ENCODE measurements around the gene LAMB1.

DNA sequence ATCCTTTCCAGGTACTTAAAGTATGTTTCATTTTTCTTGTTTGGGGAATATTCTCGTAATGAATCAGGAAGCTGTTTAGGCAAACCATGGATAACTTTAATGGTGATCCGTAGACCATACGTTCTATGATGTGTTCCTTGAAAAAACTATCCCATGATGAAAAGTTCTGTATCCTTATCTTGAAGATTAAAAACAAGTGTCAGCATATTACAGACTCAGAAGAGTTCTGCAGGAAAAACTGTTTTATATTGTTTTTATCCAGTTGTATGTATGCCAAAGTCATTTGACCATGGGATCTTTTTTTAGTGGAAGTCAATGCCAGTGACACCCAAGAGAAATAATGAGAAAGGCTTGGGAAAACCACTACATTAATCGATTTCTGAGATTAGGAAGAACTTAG is 59.9 kb downstream of the LAMB1 start:
- TF ChIP-seq, protein P1, sequence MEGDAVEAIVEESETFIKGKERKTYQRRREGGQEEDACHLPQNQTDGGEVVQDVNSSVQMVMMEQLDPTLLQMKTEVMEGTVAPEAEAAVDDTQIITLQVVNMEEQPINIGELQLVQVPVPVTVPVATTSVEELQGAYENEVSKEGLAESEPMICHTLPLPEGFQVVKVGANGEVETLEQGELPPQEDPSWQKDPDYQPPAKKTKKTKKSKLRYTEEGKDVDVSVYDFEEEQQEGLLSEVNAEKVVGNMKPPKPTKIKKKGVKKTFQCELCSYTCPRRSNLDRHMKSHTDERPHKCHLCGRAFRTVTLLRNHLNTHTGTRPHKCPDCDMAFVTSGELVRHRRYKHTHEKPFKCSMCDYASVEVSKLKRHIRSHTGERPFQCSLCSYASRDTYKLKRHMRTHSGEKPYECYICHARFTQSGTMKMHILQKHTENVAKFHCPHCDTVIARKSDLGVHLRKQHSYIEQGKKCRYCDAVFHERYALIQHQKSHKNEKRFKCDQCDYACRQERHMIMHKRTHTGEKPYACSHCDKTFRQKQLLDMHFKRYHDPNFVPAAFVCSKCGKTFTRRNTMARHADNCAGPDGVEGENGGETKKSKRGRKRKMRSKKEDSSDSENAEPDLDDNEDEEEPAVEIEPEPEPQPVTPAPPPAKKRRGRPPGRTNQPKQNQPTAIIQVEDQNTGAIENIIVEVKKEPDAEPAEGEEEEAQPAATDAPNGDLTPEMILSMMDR (IDR thresholded peaks at IDR 0.05; ENCODE audit: poor library complexity) = no peak
- no peak for TF ChIP-seq EZH2 (IDR thresholded peaks at IDR 0.05; ENCODE audit: borderline replicate concordance)
